WTC11 (cell line): ENCODE measurements around the gene FLRT1. TPM values are rescaled to one million over a fixed set of nuclear protein-coding genes. Genes with fewer than 3 reads are reported as not detected.

Experiments used
- ATAC-seq: fragments of 200-7000 bp; cut with Tn5 transposase; 2 replicates; pipeline ENCODE4 v1.10.0; 2021; ENCODE audit warnings: mild to moderate bottlenecking, moderate library complexity
- CTCF ChIA-PET: fragments of 300-600 bp; sonication (Branson Sonifier 250); formaldehyde crosslinking; loops from one replicate; lab custom pipeline; 2021; ENCODE audit warnings: antibody characterized with exemption; lab: Charles Lee
- POLR2A ChIA-PET: fragments of 350-600 bp; sonication (Branson Sonifier 250); formaldehyde crosslinking; loops from one replicate; lab custom pipeline; 2021; ENCODE audit warnings: antibody characterized with exemption; lab: Charles Lee
- DNase-seq: peaks from one replicate; pipeline ENCODE4 v3.0.0; 2021; ENCODE audit warnings: low spot score
- H3K27ac Mint-ChIP-seq: 2 replicates; pipeline ENCODE4 v1.8.0; 2021; ENCODE audit warnings: mixed read lengths
- H3K27me3 Mint-ChIP-seq: 2 replicates; pipeline ENCODE4 v1.8.0; 2021; ENCODE audit warnings: low read depth, mild to moderate bottlenecking, moderate library complexity, mixed read lengths
- H3K36me3 Mint-ChIP-seq: 2 replicates; pipeline ENCODE4 v1.8.0; 2021; ENCODE audit warnings: mixed read lengths
- H3K4me1 Mint-ChIP-seq: 2 replicates; pipeline ENCODE4 v1.8.0; 2022; ENCODE audit warnings: mixed read lengths
- H3K4me3 Mint-ChIP-seq: 2 replicates; pipeline ENCODE4 v1.8.0; 2021; ENCODE audit warnings: mild to moderate bottlenecking, moderate library complexity, mixed read lengths
- H3K9me3 Mint-ChIP-seq: 2 replicates; pipeline ENCODE4 v1.8.0; 2021; ENCODE audit warnings: mixed read lengths
- CREB1 ChIP-seq: sonication (generic); formaldehyde crosslinking; IDR thresholded peaks from 2 replicates; pipeline ENCODE4 v1.8.0; 2023; ENCODE audit warnings: mild to moderate bottlenecking, missing genetic modification reagents
- ELF4 ChIP-seq: sonication (generic); formaldehyde crosslinking; IDR thresholded peaks from 2 replicates; pipeline ENCODE4 v1.8.1; 2022; ENCODE audit warnings: low read depth, mild to moderate bottlenecking, moderate library complexity, missing genetic modification reagents
- FOXJ3 ChIP-seq: sonication (generic); formaldehyde crosslinking; IDR thresholded peaks from 2 replicates; pipeline ENCODE4 v1.9.0; 2021; ENCODE audit warnings: missing genetic modification reagents, mild to moderate bottlenecking, borderline replicate concordance
- GTF2I ChIP-seq: fragments of 250-450 bp; sonication (Bioruptor Pico); conservative IDR thresholded peaks from 2 replicates; pipeline ENCODE4 v1.4.0; 2021; ENCODE audit warnings: mild to moderate bottlenecking
- KAT7 ChIP-seq: sonication (generic); formaldehyde crosslinking; IDR thresholded peaks from 2 replicates; pipeline ENCODE4 v1.8.1; 2023; ENCODE audit warnings: missing genetic modification reagents, mild to moderate bottlenecking, borderline replicate concordance
- NFE2L1 ChIP-seq: sonication (generic); formaldehyde crosslinking; IDR thresholded peaks from 2 replicates; pipeline ENCODE4 v1.8.1; 2023; ENCODE audit warnings: missing genetic modification reagents
- NR2C2 ChIP-seq: sonication (generic); formaldehyde crosslinking; IDR thresholded peaks from 2 replicates; pipeline ENCODE4 v1.8.0; 2022; ENCODE audit warnings: mild to moderate bottlenecking, missing genetic modification reagents
- STAT6 ChIP-seq: sonication (generic); formaldehyde crosslinking; conservative IDR thresholded peaks from 2 replicates; pipeline ENCODE4 v1.8.1; 2023; ENCODE audit warnings: mild to moderate bottlenecking, low read depth, missing genetic modification reagents, moderate library complexity
- ZNF263 ChIP-seq: sonication (generic); formaldehyde crosslinking; IDR thresholded peaks from 2 replicates; pipeline ENCODE4 v1.8.1; 2022; ENCODE audit warnings: low read depth, mild to moderate bottlenecking, moderate library complexity, missing genetic modification reagents
- ZNF396 ChIP-seq: fragments of 250-450 bp; sonication (Bioruptor Pico); IDR thresholded peaks from 2 replicates; pipeline ENCODE4 v1.8.0; 2021; ENCODE audit warnings: mild to moderate bottlenecking, moderate library complexity, borderline replicate concordance
- ZNF532 ChIP-seq: fragments of 250-450 bp; sonication (Bioruptor Pico); IDR thresholded peaks from 2 replicates; pipeline ENCODE4 v1.9.0; 2021; ENCODE audit warnings: mild to moderate bottlenecking, borderline replicate concordance
- ZNF671 ChIP-seq: fragments of 250-450 bp; sonication (Bioruptor Pico); IDR thresholded peaks from 2 replicates; pipeline ENCODE4 v1.8.0; 2021; ENCODE audit warnings: mild to moderate bottlenecking
- total RNA-seq: library from RNA; stranded (reverse); gene quantifications from 3 replicates; pipeline ENCODE4 v1.2.3, GENCODE V29; 2021
- TF ChIP-seq, protein P1 (sequence below): sonication (generic); formaldehyde crosslinking; IDR thresholded peaks from 2 replicates; pipeline ENCODE4 v1.8.1; 2023; ENCODE audit warnings: mild to moderate bottlenecking, missing genetic modification reagents, borderline replicate concordance
- TF ChIP-seq, protein P2 (sequence below): fragments of 250-450 bp; sonication (Bioruptor Pico); IDR thresholded peaks from 2 replicates; pipeline ENCODE4 v1.9.0; 2021; ENCODE audit warnings: moderate library complexity, mild to moderate bottlenecking, inconsistent platforms, borderline replicate concordance
- TF ChIP-seq, protein P3 (sequence below): sonication (generic); formaldehyde crosslinking; IDR thresholded peaks from 2 replicates; pipeline ENCODE4 v1.8.1; 2022; ENCODE audit warnings: low read depth, missing genetic modification reagents, borderline replicate concordance
- TF ChIP-seq, protein P4 (sequence below): sonication (generic); formaldehyde crosslinking; IDR thresholded peaks from 2 replicates; pipeline ENCODE4 v1.8.1; 2022; ENCODE audit warnings: low read depth, mild to moderate bottlenecking, moderate library complexity, missing genetic modification reagents, borderline replicate concordance
- TF ChIP-seq, protein P5 (sequence below): sonication (generic); formaldehyde crosslinking; IDR thresholded peaks from 2 replicates; pipeline ENCODE4 v1.8.1; 2023; ENCODE audit warnings: mild to moderate bottlenecking, missing genetic modification reagents, moderate library complexity

The FLRT1 gene
- total RNA-seq, 1 experiment from 2014 or later = 0.20 TPM

DNA sequence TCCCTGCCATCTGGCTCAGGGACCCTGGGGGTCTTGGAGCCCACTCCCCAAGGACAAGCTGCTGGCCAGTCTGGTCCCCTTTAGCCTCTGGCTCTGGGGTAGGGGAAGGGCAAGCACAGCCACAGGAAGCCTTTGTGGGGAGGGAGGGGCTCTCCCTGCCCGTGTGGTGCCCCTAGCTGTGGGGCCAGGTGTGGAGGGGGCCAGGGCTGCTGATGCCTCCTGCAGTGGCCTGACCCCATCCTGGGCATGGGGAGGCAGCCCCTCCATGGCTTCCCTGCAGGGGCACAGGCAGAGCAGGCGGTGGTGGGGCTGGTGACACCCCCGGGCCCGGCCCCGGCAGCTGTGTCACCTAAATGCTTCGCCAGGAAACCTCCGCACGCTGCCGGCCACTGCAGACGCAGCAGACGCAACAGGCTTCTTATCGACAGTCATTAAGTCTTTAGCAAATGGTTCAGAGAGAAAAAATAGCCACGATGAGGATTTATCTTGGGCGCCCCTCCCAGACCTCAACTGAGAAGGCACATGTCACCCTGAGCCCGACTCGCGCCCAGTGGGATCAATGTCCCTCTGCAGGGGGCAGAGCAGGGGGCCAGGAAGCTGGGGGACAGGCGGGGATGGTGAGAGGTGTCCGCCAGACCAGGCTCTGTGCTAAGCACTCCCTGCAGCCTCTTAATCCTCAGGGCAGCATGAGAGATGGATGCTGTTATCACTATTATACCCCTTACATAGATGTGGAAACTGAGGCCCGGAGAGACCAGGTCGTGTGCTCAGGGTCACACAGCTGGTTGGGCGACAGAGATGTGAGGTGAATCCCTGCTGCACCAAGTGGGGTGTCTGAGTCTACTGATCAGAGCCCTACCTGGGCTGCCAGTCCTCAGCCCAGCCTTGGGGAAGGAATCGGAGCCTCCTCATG is 33.9 kb downstream of the FLRT1 start (continued):
- TF ChIP-seq ZNF532 (CRISPR knock-in tag) = no peak
- TF ChIP-seq, all 79 proteins: peak for 0

DNA sequence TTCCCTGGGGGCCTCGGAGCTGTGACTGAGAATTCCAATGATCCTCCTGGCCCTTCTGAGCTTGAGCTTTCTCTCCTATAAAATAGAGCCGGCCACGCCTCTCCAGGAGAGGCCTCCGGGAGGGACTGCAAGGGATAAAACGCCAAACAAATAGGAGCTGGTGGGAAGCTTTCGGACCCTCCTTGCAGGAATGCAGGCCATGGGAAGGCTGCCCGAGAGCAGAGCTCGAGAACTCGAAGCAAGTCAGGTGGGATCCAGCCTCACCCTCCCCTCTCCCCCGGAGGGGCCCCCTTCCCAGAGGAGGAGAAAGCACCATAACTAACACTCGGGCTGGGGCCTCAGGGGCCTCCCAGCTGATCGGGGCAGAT is 34.6 kb downstream of the FLRT1 start:
- CTCF ChIA-PET = interaction anchor here (0.9 to 1.2 kb wide), 6 partner anchors 10 to 79 kb away, joined by 3 to 5 read pairs (median 4); no protein-coding TSS in a partner anchor
- Mint-ChIP-seq H3K27ac (no peak overlapping the region), H3K4me3 (no peak overlapping the region), H3K36me3 (no peaks in the 10 kb centered on the region), H3K27me3 (peaks cover 82% of the 10 kb centered on the region), H3K4me1 (peaks cover 12% of the 10 kb centered on the region; the same call in 1 of the 2 replicates), H3K9me3 (no peaks in the 10 kb centered on the region)
- peak; percentile 23; the same call in 1 of the 2 replicates for ATAC-seq
- POLR2A ChIA-PET = interaction anchor here (0.5 kb wide), 1 partner anchor 146 kb away, joined by 4 read pairs; no protein-coding TSS in a partner anchor
- DNase-seq = no peak
- TF ChIP-seq CREB1 (CRISPR knock-in tag) (no peak), ZNF263 (CRISPR knock-in tag) (no peak), ZNF671 (CRISPR knock-in tag) (no peak), ELF4 (CRISPR knock-in tag) (no peak), NR2C2 (no peak), NFE2L1 (CRISPR knock-in tag) (no peak), STAT6 (no peak), KAT7 (CRISPR knock-in tag) (no peak), ZNF396 (CRISPR knock-in tag) (no peak), FOXJ3 (no peak), GTF2I (CRISPR knock-in tag) (no peak)
- TF ChIP-seq, protein P1, sequence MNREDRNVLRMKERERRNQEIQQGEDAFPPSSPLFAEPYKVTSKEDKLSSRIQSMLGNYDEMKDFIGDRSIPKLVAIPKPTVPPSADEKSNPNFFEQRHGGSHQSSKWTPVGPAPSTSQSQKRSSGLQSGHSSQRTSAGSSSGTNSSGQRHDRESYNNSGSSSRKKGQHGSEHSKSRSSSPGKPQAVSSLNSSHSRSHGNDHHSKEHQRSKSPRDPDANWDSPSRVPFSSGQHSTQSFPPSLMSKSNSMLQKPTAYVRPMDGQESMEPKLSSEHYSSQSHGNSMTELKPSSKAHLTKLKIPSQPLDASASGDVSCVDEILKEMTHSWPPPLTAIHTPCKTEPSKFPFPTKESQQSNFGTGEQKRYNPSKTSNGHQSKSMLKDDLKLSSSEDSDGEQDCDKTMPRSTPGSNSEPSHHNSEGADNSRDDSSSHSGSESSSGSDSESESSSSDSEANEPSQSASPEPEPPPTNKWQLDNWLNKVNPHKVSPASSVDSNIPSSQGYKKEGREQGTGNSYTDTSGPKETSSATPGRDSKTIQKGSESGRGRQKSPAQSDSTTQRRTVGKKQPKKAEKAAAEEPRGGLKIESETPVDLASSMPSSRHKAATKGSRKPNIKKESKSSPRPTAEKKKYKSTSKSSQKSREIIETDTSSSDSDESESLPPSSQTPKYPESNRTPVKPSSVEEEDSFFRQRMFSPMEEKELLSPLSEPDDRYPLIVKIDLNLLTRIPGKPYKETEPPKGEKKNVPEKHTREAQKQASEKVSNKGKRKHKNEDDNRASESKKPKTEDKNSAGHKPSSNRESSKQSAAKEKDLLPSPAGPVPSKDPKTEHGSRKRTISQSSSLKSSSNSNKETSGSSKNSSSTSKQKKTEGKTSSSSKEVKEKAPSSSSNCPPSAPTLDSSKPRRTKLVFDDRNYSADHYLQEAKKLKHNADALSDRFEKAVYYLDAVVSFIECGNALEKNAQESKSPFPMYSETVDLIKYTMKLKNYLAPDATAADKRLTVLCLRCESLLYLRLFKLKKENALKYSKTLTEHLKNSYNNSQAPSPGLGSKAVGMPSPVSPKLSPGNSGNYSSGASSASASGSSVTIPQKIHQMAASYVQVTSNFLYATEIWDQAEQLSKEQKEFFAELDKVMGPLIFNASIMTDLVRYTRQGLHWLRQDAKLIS (CRISPR knock-in tag) = no peak
- TF ChIP-seq, protein P2, sequence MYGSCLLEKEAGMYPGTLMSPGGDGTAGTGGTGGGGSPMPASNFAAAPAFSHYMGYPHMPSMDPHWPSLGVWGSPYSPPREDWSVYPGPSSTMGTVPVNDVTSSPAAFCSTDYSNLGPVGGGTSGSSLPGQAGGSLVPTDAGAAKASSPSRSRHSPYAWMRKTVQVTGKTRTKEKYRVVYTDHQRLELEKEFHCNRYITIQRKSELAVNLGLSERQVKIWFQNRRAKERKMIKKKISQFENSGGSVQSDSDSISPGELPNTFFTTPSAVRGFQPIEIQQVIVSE (CRISPR knock-in tag) = no peak
- TF ChIP-seq, protein P3, sequence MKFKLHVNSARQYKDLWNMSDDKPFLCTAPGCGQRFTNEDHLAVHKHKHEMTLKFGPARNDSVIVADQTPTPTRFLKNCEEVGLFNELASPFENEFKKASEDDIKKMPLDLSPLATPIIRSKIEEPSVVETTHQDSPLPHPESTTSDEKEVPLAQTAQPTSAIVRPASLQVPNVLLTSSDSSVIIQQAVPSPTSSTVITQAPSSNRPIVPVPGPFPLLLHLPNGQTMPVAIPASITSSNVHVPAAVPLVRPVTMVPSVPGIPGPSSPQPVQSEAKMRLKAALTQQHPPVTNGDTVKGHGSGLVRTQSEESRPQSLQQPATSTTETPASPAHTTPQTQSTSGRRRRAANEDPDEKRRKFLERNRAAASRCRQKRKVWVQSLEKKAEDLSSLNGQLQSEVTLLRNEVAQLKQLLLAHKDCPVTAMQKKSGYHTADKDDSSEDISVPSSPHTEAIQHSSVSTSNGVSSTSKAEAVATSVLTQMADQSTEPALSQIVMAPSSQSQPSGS (CRISPR knock-in tag) = no peak
- TF ChIP-seq, protein P4, sequence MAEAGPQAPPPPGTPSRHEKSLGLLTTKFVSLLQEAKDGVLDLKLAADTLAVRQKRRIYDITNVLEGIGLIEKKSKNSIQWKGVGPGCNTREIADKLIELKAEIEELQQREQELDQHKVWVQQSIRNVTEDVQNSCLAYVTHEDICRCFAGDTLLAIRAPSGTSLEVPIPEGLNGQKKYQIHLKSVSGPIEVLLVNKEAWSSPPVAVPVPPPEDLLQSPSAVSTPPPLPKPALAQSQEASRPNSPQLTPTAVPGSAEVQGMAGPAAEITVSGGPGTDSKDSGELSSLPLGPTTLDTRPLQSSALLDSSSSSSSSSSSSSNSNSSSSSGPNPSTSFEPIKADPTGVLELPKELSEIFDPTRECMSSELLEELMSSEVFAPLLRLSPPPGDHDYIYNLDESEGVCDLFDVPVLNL (CRISPR knock-in tag) = no peak
- TF ChIP-seq, protein P5, sequence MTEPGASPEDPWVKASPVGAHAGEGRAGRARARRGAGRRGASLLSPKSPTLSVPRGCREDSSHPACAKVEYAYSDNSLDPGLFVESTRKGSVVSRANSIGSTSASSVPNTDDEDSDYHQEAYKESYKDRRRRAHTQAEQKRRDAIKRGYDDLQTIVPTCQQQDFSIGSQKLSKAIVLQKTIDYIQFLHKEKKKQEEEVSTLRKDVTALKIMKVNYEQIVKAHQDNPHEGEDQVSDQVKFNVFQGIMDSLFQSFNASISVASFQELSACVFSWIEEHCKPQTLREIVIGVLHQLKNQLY = no peak
